ENCODE results near the gene TADA2B. TPM values are rescaled to one million over a fixed set of nuclear protein-coding genes. Genes with fewer than 3 reads are reported as not detected.

TADA2B gene
- polyA plus RNA-seq, 3 donors = 2.0 to 10.2 (median 2.6) TPM

DNA sequence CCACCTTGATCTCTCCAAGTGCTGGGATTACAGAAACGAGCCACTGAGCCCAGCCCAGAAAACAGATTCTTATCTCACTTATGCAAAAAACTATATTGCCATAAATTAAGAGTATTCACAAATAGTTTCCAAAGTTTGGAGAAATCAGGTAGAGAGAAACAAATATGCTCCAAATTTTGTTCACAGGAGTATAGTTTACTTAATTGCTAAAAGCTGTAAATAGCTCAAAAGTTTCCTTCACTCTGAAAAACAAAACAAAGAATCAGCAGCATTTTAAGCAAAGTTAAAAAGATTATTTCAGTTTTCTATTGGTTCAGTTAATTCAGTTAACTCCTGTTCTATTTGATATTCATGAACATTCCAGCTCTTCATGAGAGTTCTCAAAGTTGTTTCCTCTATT, 43.2 kb downstream of the TADA2B start:
- WGBS (ENCODE audit: insufficient coverage) = no CpG with 5 or more reads among the region's 1 CpG
- H3K27me3 Mint-ChIP-seq (ENCODE audit: low read depth in 3 of 3) = peaks cover 38 to 74% (median 48%) of the 10 kb centered on the region in 3 donors
- H3K4me3 Mint-ChIP-seq = no peak overlapping the region

DNA sequence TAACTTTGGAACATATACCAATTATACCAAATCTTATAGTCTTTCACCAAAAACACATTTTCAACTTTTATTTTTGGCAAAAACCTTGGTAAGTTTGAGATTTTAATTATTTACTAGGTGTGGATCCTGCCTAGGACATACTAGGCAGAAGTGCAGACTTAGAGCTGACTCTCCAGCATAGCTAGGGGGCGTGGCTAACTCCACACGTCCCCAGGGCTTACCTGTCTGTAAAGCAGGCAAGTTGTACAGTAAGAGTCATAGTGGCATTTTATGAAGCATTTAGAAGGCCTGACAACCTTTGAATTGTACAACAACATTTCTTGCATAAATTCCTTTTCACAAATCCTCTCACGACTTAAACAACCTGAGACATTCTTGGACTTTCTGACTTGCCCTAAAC, 43.9 kb downstream of the TADA2B start:
- H3K9me3 Mint-ChIP-seq = peaks cover 0 to 16% (median 7%) of the 10 kb centered on the region in 7 donors
- H3K27ac ChIP-seq (ENCODE audit: low read depth in 1 of 2, low read length in 2 of 2) = no peak overlapping the region
- H3K4me3 ChIP-seq (replicated peaks in 1 of 3; ENCODE audit: low read depth in 2 of 3, low read length in 3 of 3) = no peak overlapping the region
- peaks cover 3 to 43% of the 10 kb centered on the region in 2 donors for H3K27me3 ChIP-seq (ENCODE audit: control insufficient read depth in 2 of 2, insufficient read depth in 2 of 2, low read length in 2 of 2)
- no peaks in the 10 kb centered on the region for H3K36me3 Mint-ChIP-seq
- DNase-seq = no peak
- H3K27me3 Mint-ChIP-seq (ENCODE audit: low read depth in 3 of 3) = peaks cover 37 to 70% (median 44%) of the 10 kb centered on the region in 3 donors
- H3K4me2 ChIP-seq (replicated peaks; ENCODE audit: extremely low read depth, low read length, poor library complexity, severe bottlenecking) = no peak overlapping the region
- H3K4me1 ChIP-seq (ENCODE audit: control insufficient read depth in 1 of 2, insufficient read depth in 2 of 2, low read length in 2 of 2) = no peaks in the 10 kb centered on the region
- H3K36me3 ChIP-seq (replicated peaks in 1 of 2; ENCODE audit: control insufficient read depth in 1 of 2, insufficient read depth in 2 of 2, low read length in 2 of 2) = no peaks in the 10 kb centered on the region
- TF ChIP-seq, protein P1, sequence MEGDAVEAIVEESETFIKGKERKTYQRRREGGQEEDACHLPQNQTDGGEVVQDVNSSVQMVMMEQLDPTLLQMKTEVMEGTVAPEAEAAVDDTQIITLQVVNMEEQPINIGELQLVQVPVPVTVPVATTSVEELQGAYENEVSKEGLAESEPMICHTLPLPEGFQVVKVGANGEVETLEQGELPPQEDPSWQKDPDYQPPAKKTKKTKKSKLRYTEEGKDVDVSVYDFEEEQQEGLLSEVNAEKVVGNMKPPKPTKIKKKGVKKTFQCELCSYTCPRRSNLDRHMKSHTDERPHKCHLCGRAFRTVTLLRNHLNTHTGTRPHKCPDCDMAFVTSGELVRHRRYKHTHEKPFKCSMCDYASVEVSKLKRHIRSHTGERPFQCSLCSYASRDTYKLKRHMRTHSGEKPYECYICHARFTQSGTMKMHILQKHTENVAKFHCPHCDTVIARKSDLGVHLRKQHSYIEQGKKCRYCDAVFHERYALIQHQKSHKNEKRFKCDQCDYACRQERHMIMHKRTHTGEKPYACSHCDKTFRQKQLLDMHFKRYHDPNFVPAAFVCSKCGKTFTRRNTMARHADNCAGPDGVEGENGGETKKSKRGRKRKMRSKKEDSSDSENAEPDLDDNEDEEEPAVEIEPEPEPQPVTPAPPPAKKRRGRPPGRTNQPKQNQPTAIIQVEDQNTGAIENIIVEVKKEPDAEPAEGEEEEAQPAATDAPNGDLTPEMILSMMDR (IDR thresholded peaks at IDR 0.05) = no peak
- H3K27ac Mint-ChIP-seq = no peak overlapping the region
- peaks cover 6% of the 10 kb centered on the region for H3K4me1 Mint-ChIP-seq
- H3K9ac ChIP-seq (ENCODE audit: insufficient read depth, low read length, poor library complexity, severe bottlenecking) = no peak overlapping the region
- no peak overlapping the region for H2AFZ ChIP-seq (ENCODE audit: insufficient read depth, low read depth, low read length, poor library complexity, severe bottlenecking)
- no peaks in the 10 kb centered on the region for H4K20me1 ChIP-seq (ENCODE audit: insufficient read depth, low read length)
- no peaks in the 10 kb centered on the region for H3K79me2 ChIP-seq (ENCODE audit: insufficient read depth, low read length)
- WGBS (ENCODE audit: insufficient coverage) = 100% methylated on average over 1 of the region's 3 CpGs
- H3K9me3 ChIP-seq (replicated peaks in 1 of 2; ENCODE audit: control insufficient read depth in 1 of 2, insufficient read depth in 1 of 2, low read length in 2 of 2) = peaks cover 0 to 5% of the 10 kb centered on the region in 2 donors
- intact Hi-C loops (cut with micrococcal nuclease) = no loop called here
- H3K4me3 Mint-ChIP-seq = no peak overlapping the region

More for the DNA sequence above, 43.2 kb downstream of the TADA2B start:
- Histone ChIP-seq H3K9ac (ENCODE audit: insufficient read depth, low read length, poor library complexity, severe bottlenecking) (no peak overlapping the region), H3K4me2 (replicated peaks; ENCODE audit: extremely low read depth, low read length, poor library complexity, severe bottlenecking) (no peak overlapping the region), H3K9me3 (replicated peaks in 1 of 2; ENCODE audit: control insufficient read depth in 1 of 2, insufficient read depth in 1 of 2, low read length in 2 of 2) (peaks cover 0 to 5% of the 10 kb centered on the region in 2 donors), H3K27me3 (ENCODE audit: control insufficient read depth in 2 of 2, insufficient read depth in 2 of 2, low read length in 2 of 2) (peaks cover 3 to 43% of the 10 kb centered on the region in 2 donors), H3K79me2 (ENCODE audit: insufficient read depth, low read length) (no peaks in the 10 kb centered on the region), H4K20me1 (ENCODE audit: insufficient read depth, low read length) (no peaks in the 10 kb centered on the region), H3K27ac (ENCODE audit: low read depth in 1 of 2, low read length in 2 of 2) (no peak overlapping the region), H3K4me3 (replicated peaks in 1 of 3; ENCODE audit: low read depth in 2 of 3, low read length in 3 of 3) (no peak overlapping the region), H2AFZ (ENCODE audit: insufficient read depth, low read depth, low read length, poor library complexity, severe bottlenecking) (no peak overlapping the region), H3K36me3 (replicated peaks in 1 of 2; ENCODE audit: control insufficient read depth in 1 of 2, insufficient read depth in 2 of 2, low read length in 2 of 2) (no peaks in the 10 kb centered on the region), H3K4me1 (ENCODE audit: control insufficient read depth in 1 of 2, insufficient read depth in 2 of 2, low read length in 2 of 2) (no peaks in the 10 kb centered on the region)
- H3K27ac Mint-ChIP-seq = no peak overlapping the region
- H3K36me3 Mint-ChIP-seq = no peaks in the 10 kb centered on the region
- DNase-seq = no peak
- intact Hi-C loops (cut with micrococcal nuclease) = no loop called here
- peaks cover 9% of the 10 kb centered on the region for H3K4me1 Mint-ChIP-seq
- H3K9me3 Mint-ChIP-seq = peaks cover 0 to 16% (median 7%) of the 10 kb centered on the region in 7 donors
- TF ChIP-seq, protein P1 (IDR thresholded peaks at IDR 0.05) = no peak
